ENCODE data around the gene PGM5.

The PGM5 gene

DNA sequence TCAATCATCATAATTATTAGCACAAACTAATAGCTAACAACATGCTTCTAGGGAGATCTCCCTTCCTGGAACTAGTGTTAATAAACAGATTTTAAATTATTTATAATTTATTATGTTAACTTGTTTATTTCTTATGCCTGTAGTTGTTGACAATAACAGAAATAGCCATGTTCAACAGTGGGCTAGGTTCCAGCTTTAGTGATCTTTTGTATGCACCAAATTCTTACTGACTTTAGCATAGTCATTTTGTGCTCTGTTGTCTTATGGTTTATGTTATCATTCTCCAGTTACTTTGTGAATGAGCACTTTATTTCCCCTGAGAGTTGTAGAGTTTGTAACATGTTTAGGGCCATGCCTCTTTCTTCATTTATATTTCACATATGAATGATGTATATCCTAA lies 113.7 kb downstream of the PGM5 start:
- H3K36me3 ChIP-seq (ENCODE audit: insufficient read depth, low read length), result no peaks in the 10 kb centered on the region
- peaks cover 2% of the 10 kb centered on the region for H3K27me3 ChIP-seq (ENCODE audit: insufficient read depth, low read length)
- H3K4me3 ChIP-seq (ENCODE audit: low read length), result no peak overlapping the region
- H3K9me3 ChIP-seq (ENCODE audit: low read length), result no peaks in the 10 kb centered on the region
- no peaks in the 10 kb centered on the region for H3K4me1 ChIP-seq (ENCODE audit: insufficient read depth, low read length)
- H2AFZ ChIP-seq (ENCODE audit: low read depth, low read length), result no peak overlapping the region

DNA sequence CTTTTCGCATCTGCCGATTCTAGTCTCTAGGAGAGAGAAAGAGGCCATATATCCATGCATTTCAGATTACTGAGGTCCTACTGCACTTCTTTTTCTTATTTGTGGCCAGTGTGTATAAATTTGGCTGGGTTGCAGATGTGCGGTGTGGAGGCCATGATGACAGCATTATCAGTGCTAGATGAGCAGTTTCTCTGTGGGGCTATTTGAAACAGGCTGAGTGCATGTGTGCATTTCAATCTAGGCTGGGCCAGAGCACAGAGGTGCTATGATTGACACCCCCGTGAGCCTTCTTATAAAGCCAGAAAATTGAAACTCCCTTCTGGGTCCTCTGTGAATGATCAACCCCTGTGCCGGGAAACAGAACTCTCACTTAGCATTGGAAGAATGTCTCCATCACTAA lies 114.2 kb downstream of the PGM5 start:
- H3K4me1 ChIP-seq (ENCODE audit: insufficient read depth, low read length), result no peaks in the 10 kb centered on the region

DNA sequence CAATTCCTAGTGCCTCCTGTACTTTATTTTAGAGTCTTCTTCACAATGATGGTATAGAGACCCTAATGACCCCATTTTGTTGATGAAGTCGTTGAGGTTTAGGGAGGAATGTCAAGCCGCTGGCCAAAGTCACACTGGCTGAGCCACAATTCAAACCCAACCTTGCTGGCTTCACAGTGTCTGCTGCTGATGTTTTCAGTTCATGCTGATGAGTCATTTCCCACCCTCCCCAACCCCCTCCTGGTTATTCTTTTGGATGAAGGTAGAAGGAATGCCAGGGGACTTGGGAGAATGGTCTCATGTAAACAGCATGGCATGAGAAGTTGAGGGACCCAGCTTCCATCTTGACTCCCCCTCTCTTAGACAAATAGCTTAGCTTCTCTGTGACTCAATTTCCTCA lies 115.7 kb downstream of the PGM5 start:
- no peak overlapping the region for H3K4me3 ChIP-seq (ENCODE audit: low read length)
- no peak overlapping the region for H2AFZ ChIP-seq (ENCODE audit: low read depth, low read length)
- no peaks in the 10 kb centered on the region for H3K36me3 ChIP-seq (ENCODE audit: insufficient read depth, low read length)
- H3K27me3 ChIP-seq (ENCODE audit: insufficient read depth, low read length), result peaks cover 2% of the 10 kb centered on the region
- H3K9me3 ChIP-seq (ENCODE audit: low read length), result no peaks in the 10 kb centered on the region
- no peaks in the 10 kb centered on the region for H3K4me1 ChIP-seq (ENCODE audit: insufficient read depth, low read length)

More for the DNA sequence above, 114.2 kb downstream of the PGM5 start:
- H3K4me3 ChIP-seq (ENCODE audit: low read length), result no peak overlapping the region
- H2AFZ ChIP-seq (ENCODE audit: low read depth, low read length), result no peak overlapping the region
- peaks cover 2% of the 10 kb centered on the region for H3K27me3 ChIP-seq (ENCODE audit: insufficient read depth, low read length)
- no peaks in the 10 kb centered on the region for H3K36me3 ChIP-seq (ENCODE audit: insufficient read depth, low read length)
- H3K9me3 ChIP-seq (ENCODE audit: low read length), result no peaks in the 10 kb centered on the region

DNA sequence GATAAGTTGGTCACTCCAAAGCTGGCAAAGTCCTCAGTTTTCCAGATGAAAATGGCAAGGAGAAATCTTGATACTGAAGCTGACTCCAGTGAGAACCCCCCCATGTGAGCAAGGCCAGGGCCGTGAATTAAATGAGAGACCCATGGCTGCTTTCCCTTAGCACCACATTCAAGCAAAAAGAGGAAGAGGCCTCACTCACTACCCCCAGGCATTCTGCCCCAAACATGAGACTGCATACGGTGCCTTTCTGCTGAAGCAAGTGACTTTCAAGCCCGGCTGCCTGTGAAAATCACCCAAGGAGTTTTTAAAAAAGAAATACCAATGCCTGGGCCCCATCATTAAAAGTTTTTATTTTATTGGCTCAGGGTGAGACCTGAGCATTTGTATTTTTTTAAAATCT lies 117.4 kb downstream of the PGM5 start:
- Histone ChIP-seq H3K27me3 (ENCODE audit: insufficient read depth, low read length) (peaks cover 4% of the 10 kb centered on the region), H2AFZ (ENCODE audit: low read depth, low read length) (no peak overlapping the region), H3K36me3 (ENCODE audit: insufficient read depth, low read length) (no peaks in the 10 kb centered on the region), H3K4me1 (ENCODE audit: insufficient read depth, low read length) (no peaks in the 10 kb centered on the region), H3K9me3 (ENCODE audit: low read length) (no peaks in the 10 kb centered on the region), H3K4me3 (ENCODE audit: low read length) (no peak overlapping the region)

DNA sequence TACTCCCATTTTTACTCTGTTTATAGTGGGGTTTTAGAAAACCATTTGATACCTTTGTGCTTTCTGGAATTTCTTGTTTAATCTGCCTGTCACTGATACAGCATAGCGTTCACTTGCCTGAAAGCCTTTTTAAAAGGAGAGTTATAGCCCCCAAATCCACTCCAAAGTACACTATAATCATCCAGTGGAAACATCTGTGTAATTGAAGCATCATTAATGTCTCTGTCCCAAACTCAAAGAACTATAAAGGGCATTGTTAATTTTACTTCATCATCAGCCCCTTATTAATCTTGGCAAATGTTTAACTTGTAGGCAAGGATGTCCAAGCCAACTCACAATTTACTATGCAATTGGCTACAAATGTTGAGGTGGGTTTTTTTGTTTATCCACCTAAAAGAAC lies 120.0 kb downstream of the PGM5 start:
- Histone ChIP-seq H3K4me1 (ENCODE audit: insufficient read depth, low read length) (no peaks in the 10 kb centered on the region), H3K27me3 (ENCODE audit: insufficient read depth, low read length) (peaks cover 4% of the 10 kb centered on the region), H3K36me3 (ENCODE audit: insufficient read depth, low read length) (no peaks in the 10 kb centered on the region), H3K4me3 (ENCODE audit: low read length) (no peak overlapping the region), H3K9me3 (ENCODE audit: low read length) (no peaks in the 10 kb centered on the region), H2AFZ (ENCODE audit: low read depth, low read length) (no peak overlapping the region)

DNA sequence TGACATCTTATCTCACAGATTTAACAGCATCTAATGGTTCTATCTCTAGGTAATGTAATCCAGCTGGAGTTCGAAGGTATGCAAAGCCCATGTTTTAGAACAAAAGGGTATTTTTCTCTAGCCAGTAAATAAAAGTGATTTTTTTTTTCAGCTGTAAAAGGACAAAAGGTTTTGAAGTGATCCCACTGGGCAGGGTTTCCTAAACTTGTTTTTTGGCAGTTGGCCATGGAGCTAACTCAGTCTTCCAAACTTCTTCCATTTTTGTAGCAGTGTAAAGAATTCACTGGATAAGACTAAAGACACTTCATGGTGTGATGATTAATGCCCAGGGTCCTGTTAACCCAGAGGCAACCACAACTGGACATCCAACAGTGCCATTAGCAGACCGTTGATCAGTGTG lies 120.4 kb downstream of the PGM5 start:
- no peaks in the 10 kb centered on the region for H3K36me3 ChIP-seq (ENCODE audit: insufficient read depth, low read length)
- no peaks in the 10 kb centered on the region for H3K9me3 ChIP-seq (ENCODE audit: low read length)
- H2AFZ ChIP-seq (ENCODE audit: low read depth, low read length), result no peak overlapping the region
- no peaks in the 10 kb centered on the region for H3K4me1 ChIP-seq (ENCODE audit: insufficient read depth, low read length)
- H3K4me3 ChIP-seq (ENCODE audit: low read length), result no peak overlapping the region
- peaks cover 4% of the 10 kb centered on the region for H3K27me3 ChIP-seq (ENCODE audit: insufficient read depth, low read length)

DNA sequence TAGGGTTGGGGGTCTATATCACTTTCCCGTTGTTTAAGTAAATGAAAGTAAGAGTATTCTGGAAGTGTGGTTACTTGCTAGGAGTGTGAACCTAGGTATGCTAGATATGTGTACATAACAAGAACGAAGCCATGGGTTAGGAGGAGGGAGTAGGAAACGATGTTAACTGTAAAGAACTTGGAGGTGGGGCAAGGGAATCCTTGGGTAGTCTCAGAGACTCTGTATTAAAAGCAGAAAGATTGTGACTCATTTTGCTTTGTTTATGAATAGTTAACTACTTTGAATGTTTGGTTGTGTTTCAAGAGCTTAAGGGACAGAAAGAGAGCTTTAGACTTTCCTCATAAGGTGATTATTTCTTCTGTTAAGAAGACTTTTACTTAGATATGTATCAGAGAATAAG lies 124.4 kb downstream of the PGM5 start:
- Histone ChIP-seq H2AFZ (ENCODE audit: low read depth, low read length) (no peak overlapping the region), H3K9me3 (ENCODE audit: low read length) (no peaks in the 10 kb centered on the region), H3K27me3 (ENCODE audit: insufficient read depth, low read length) (peaks cover 4% of the 10 kb centered on the region), H3K36me3 (ENCODE audit: insufficient read depth, low read length) (no peaks in the 10 kb centered on the region), H3K4me1 (ENCODE audit: insufficient read depth, low read length) (no peaks in the 10 kb centered on the region), H3K4me3 (ENCODE audit: low read length) (no peak overlapping the region)

DNA sequence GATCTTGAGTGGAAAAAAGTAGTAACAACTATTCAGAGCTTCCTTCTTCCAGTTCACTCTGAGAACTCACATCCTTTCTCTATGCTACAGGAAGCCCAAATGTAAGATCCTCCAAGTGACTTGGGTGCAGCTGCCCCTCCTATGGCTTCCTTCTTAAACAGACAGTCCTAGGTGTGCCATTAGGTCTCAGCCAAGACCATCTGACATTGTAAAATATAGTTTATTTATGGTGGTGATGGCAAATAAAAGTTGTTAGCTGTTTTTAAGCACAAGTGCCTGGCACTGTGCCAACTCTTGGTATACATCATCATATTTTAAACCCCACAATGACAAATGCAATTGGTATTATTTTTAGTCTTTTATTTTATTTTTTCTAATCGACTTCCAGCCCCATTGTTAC lies 126.1 kb downstream of the PGM5 start:
- H3K36me3 ChIP-seq (ENCODE audit: insufficient read depth, low read length), result no peaks in the 10 kb centered on the region
- H3K4me1 ChIP-seq (ENCODE audit: insufficient read depth, low read length), result no peaks in the 10 kb centered on the region
- H2AFZ ChIP-seq (ENCODE audit: low read depth, low read length), result no peak overlapping the region
- no peaks in the 10 kb centered on the region for H3K9me3 ChIP-seq (ENCODE audit: low read length)
- no peak overlapping the region for H3K4me3 ChIP-seq (ENCODE audit: low read length)
- peaks cover 3% of the 10 kb centered on the region for H3K27me3 ChIP-seq (ENCODE audit: insufficient read depth, low read length)

DNA sequence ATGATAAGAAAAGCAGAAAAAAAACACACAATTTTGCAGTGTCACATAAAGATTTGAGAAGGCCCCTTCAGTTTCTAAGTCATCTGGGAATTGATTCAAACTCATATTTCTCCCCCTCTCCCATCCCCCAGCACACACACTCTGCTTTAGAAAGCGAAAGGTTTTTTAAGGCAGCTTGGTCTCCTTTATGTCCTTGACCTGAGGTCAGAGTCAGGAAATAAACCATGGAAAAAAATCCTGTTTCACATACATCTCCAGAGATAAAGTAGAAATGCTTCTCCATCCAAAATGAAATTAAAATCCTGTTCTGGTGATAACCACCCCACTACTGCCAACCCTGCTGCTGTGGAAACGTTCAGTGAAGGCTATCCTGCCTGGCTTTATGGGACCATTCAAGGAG lies 131.7 kb downstream of the PGM5 start:
- H3K9me3 ChIP-seq (ENCODE audit: low read length), result no peaks in the 10 kb centered on the region
- H3K36me3 ChIP-seq (ENCODE audit: insufficient read depth, low read length), result no peaks in the 10 kb centered on the region
- H3K4me1 ChIP-seq (ENCODE audit: insufficient read depth, low read length), result no peaks in the 10 kb centered on the region
- H3K27me3 ChIP-seq (ENCODE audit: insufficient read depth, low read length), result no peaks in the 10 kb centered on the region
- no peak overlapping the region for H3K4me3 ChIP-seq (ENCODE audit: low read length)
- H2AFZ ChIP-seq (ENCODE audit: low read depth, low read length), result no peak overlapping the region

DNA sequence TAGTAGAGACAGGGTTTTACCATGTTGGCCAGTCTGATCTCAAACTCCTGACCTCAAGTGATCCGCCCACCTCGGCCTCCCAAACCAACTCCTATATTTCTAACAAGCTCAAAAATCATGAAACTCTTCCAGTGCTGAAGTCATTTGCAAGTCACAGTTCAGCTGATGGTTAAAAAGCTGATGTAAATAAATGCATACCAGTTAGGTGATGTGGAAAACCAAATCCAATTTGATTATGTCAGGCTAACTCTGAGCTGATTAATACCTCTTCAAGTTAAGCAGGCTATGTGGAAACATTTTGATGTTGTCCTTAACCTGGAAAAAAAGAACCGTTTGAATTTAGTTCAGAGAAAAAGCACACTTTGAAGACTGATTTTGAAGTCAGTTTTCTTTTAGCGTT lies 133.2 kb downstream of the PGM5 start:
- Histone ChIP-seq H3K9me3 (ENCODE audit: low read length) (no peaks in the 10 kb centered on the region), H3K27me3 (ENCODE audit: insufficient read depth, low read length) (no peaks in the 10 kb centered on the region), H3K4me1 (ENCODE audit: insufficient read depth, low read length) (no peaks in the 10 kb centered on the region), H2AFZ (ENCODE audit: low read depth, low read length) (no peak overlapping the region), H3K4me3 (ENCODE audit: low read length) (no peak overlapping the region), H3K36me3 (ENCODE audit: insufficient read depth, low read length) (no peaks in the 10 kb centered on the region)

DNA sequence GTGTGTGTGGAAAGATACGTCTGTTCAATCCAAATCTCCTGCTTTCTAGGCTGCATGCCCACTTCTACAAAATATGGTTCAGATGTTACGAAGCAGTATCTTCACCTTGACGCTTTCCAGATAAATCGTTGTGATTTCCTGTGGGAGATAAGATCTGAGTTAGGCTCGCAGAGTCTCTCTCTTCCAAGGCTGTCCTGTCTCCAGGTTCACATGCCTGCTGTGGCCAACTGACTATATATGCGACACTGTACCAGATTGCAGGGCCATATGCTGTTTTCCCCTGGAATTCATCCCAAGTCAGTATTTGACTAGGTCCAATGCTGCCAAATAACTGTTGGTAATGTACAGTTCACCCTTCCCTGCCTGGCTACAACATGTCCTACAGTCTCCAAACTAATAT lies 136.4 kb downstream of the PGM5 start:
- Histone ChIP-seq H3K27me3 (ENCODE audit: insufficient read depth, low read length) (peaks cover 3% of the 10 kb centered on the region), H3K9me3 (ENCODE audit: low read length) (no peaks in the 10 kb centered on the region), H3K36me3 (ENCODE audit: insufficient read depth, low read length) (no peaks in the 10 kb centered on the region), H3K4me1 (ENCODE audit: insufficient read depth, low read length) (no peaks in the 10 kb centered on the region), H3K4me3 (ENCODE audit: low read length) (no peak overlapping the region), H2AFZ (ENCODE audit: low read depth, low read length) (no peak overlapping the region)

DNA sequence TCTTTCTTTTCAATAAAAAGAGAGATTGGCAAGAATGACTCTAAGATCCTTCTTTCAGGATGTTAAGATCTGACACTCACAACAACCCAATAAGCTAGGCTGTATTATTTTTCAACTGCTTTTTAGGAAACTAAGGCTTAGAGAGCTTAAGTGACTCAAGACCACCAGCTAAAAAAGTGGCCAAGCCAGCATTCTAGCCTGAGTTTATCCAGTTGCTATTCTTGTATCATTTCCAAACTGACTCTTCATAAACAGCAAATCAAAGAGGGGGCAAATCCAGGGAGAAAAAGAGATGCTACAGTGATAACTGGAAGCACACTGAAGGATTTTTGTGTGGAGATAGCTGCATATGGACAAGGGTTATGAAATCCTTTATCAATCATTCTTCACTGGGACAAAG lies 137.1 kb downstream of the PGM5 start:
- H3K9me3 ChIP-seq (ENCODE audit: low read length), result no peaks in the 10 kb centered on the region
- H3K4me3 ChIP-seq (ENCODE audit: low read length), result no peak overlapping the region
- H3K4me1 ChIP-seq (ENCODE audit: insufficient read depth, low read length), result no peaks in the 10 kb centered on the region
- no peak overlapping the region for H2AFZ ChIP-seq (ENCODE audit: low read depth, low read length)
- H3K27me3 ChIP-seq (ENCODE audit: insufficient read depth, low read length), result peaks cover 3% of the 10 kb centered on the region
- no peaks in the 10 kb centered on the region for H3K36me3 ChIP-seq (ENCODE audit: insufficient read depth, low read length)

DNA sequence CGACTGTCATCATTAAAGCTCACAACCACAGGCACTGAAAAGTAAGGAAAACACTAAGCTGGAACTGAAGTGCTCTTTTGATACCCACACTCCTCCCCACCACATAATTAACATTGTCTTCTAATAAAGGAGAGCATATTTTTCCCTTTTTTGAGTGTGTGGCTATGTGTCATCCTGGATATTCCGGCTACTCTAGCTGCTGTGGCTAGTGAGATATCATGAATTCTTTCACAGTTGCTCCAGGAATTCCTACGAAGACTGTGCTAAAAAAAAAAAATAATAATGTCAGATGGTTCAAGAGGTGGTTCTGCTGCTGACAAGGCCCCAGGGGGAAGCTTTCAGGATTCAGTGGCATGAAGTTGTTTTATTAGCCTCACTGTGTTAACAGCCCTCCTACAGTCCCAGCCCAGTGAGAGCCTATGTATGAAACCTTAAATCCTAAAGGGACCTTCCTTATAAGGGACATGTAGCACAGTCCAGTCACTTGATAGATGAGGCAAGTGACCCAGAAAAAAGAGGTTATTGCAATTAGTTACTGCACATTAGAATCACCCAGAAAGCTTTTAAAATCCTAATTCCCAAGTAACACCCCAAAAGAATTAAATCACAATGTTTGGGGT lies 137.7 kb downstream of the PGM5 start:
- no peaks in the 10 kb centered on the region for H3K36me3 ChIP-seq (ENCODE audit: insufficient read depth, low read length)
- H3K9me3 ChIP-seq (ENCODE audit: low read length), result no peaks in the 10 kb centered on the region
- no peaks in the 10 kb centered on the region for H3K4me1 ChIP-seq (ENCODE audit: insufficient read depth, low read length)
- no peak overlapping the region for H3K4me3 ChIP-seq (ENCODE audit: low read length)
- H2AFZ ChIP-seq (ENCODE audit: low read depth, low read length), result no peak overlapping the region
- peaks cover 3% of the 10 kb centered on the region for H3K27me3 ChIP-seq (ENCODE audit: insufficient read depth, low read length)

DNA sequence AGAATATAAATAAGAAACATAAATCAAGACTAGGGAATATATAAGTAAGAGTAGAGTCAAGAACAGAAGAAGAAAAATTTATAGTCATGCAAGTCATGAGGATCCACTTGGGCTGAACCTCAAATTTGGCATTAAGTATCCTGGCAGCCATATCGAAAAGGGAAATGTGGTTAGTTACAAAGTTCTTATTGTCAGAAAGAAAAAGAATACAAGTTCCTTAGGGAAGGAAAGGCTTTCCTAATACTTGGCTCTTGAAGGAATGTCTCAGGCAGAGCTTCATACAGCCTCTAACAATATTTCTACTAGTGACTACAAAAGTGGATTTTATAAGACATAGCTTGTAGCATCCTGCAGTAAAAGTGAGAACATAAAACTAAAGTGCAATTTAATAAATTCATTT lies 138.8 kb downstream of the PGM5 start:
- peaks cover 7% of the 10 kb centered on the region for H3K27me3 ChIP-seq (ENCODE audit: insufficient read depth, low read length)
- H3K4me1 ChIP-seq (ENCODE audit: insufficient read depth, low read length), result no peaks in the 10 kb centered on the region
- no peak overlapping the region for H3K4me3 ChIP-seq (ENCODE audit: low read length)
- no peaks in the 10 kb centered on the region for H3K9me3 ChIP-seq (ENCODE audit: low read length)
- no peak overlapping the region for H2AFZ ChIP-seq (ENCODE audit: low read depth, low read length)
- H3K36me3 ChIP-seq (ENCODE audit: insufficient read depth, low read length), result no peaks in the 10 kb centered on the region

Measured in neuron (in vitro differentiated cells).